SU-DHL-6 (cell line): Measurements from ENCODE around the gene SFT2D3.

ENCODE experiments used
- H2AFZ ChIP-seq: fragments of 200-600 bp; sonication (generic); 2 replicates; pipeline ENCODE4 v1.6.1; 2014; ENCODE audit warnings: low read depth, mild to moderate bottlenecking, moderate library complexity, mixed read lengths, antibody characterized with exemption, low read length; ENCODE audit not compliant: severe bottlenecking
- H3F3A ChIP-seq: fragments of 200-600 bp; shearing (Covaris generic); 2 replicates; pipeline ENCODE4 v1.6.0; 2016; ENCODE audit warnings: antibody characterized with exemption, mild to moderate bottlenecking; ENCODE audit not compliant: insufficient read depth
- H3K27ac ChIP-seq: fragments of 200-600 bp; sonication (generic); 2 replicates; pipeline ENCODE4 v1.5.1; 2016; ENCODE audit warnings: low read depth, mild to moderate bottlenecking, low read length, moderate library complexity, mixed read lengths
- H3K27me3 ChIP-seq: fragments of 200-600 bp; sonication (generic), shearing (Covaris generic); 2 replicates; pipeline ENCODE4 v1.6.0; 2014; ENCODE audit warnings: mild to moderate bottlenecking, low read length
- H3K36me3 ChIP-seq: fragments of 200-600 bp; sonication (generic); 2 replicates; pipeline ENCODE4 v1.6.1; 2014; ENCODE audit warnings: mild to moderate bottlenecking, low read length, mixed read lengths
- H3K4me2 ChIP-seq: fragments of 300-600, 200-600 bp; shearing (Covaris generic), sonication (generic); 2 replicates; pipeline ENCODE4 v1.6.0; 2014; ENCODE audit warnings: low read length, low read depth, mild to moderate bottlenecking; ENCODE audit not compliant: poor library complexity, severe bottlenecking
- H3K4me3 ChIP-seq: fragments of 200-600 bp; sonication (generic); 2 replicates; pipeline ENCODE4 v1.5.1; 2014; ENCODE audit warnings: antibody characterized with exemption, low read length, mild to moderate bottlenecking, mixed read lengths; ENCODE audit not compliant: insufficient read depth, poor library complexity, severe bottlenecking
- H3K79me2 ChIP-seq: fragments of 200-600 bp; sonication (generic); 2 replicates; pipeline ENCODE4 v1.6.1; 2014; ENCODE audit warnings: mild to moderate bottlenecking, low read length, moderate library complexity; ENCODE audit not compliant: insufficient read depth
- H3K9ac ChIP-seq: fragments of 200-600 bp; sonication (generic); 2 replicates; pipeline ENCODE4 v1.7.0; 2014; ENCODE audit warnings: mild to moderate bottlenecking, low read length
- H3K9me2 ChIP-seq: fragments of 200-600 bp; sonication (generic); replicated peaks from 2 replicates; pipeline ENCODE4 v1.6.1; 2014; ENCODE audit warnings: low read length; ENCODE audit not compliant: insufficient read depth
- H3K9me3 ChIP-seq: fragments of 200-600 bp; sonication (generic); 2 replicates; pipeline ENCODE4 v1.6.1; 2014; ENCODE audit warnings: low read length, mixed read lengths; ENCODE audit not compliant: insufficient read depth
- H4K20me1 ChIP-seq: fragments of 200-600 bp; sonication (generic); 2 replicates; pipeline ENCODE4 v1.6.1; 2014; ENCODE audit warnings: low read depth, mild to moderate bottlenecking, antibody characterized with exemption, low read length, moderate library complexity, mixed read lengths
- EZH2phosphoT487 ChIP-seq: fragments of 200-600 bp; sonication (generic), shearing (Covaris generic); conservative IDR thresholded peaks from 2 replicates; pipeline ENCODE4 v1.6.1; 2018; ENCODE audit warnings: mild to moderate bottlenecking, antibody characterized with exemption, low read length, moderate library complexity, mixed read lengths
- TF ChIP-seq, protein P1 (sequence below): fragments of 200-600 bp; sonication (generic); IDR thresholded peaks from one replicate; pipeline ENCODE4 v1.5.1; 2017; ENCODE audit warnings: antibody characterized with exemption, mild to moderate bottlenecking, low read length, moderate library complexity; ENCODE audit not compliant: insufficient read depth, poor library complexity, severe bottlenecking

The SFT2D3 gene

DNA sequence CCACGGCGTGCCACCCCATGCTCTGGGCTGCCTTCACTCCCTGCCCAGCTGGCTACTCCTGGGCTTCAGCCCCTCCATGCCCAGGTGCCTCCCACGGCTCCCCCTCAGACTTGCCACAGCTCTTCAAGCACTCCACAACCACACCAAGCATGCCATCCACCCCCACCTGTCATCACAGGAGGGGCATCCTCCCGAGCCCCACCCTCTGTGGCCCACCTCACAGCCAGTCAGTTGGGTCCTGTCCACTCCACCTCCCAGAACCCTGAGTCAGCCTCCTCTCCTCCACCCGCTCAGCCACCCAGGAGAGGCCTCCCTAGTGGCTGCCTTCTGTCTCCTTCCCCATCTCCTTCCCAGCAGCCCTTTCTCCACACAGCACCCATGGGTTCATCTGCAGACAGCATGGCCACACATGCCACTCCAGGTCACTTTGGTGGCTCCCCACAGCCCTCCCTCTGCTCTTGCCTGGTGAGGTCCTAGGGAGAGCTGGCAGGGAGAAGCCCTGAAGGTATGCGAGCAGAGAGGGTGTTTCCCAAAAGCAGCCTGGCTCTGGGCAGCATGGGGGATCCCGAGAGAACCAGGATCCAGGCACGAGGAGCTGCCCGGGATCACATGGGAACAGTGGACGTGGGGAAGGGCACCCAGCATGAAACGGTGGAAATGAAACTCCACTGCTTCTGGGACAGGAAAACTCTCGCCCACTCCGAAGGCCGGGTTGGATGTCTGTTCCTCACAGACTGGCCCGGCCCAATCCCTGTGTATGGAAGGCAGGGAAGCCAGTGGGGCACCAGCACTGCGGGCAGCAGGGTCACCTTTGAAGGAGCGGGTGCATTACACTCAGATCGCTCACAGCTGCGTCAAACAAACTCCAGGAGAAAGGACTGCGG, 28.7 kb upstream of the SFT2D3 start:
- Histone ChIP-seq H4K20me1 (no peaks in the 10 kb centered on the region), H3F3A (no peaks in the 10 kb centered on the region), H3K9me2 (no peaks in the 10 kb centered on the region), H3K4me3 (no peak overlapping the region), H3K27me3 (no peaks in the 10 kb centered on the region), H2AFZ (no peak overlapping the region), H3K9ac (no peak overlapping the region), H3K4me2 (no peak overlapping the region), H3K9me3 (no peaks in the 10 kb centered on the region), H3K27ac (no peak overlapping the region), H3K36me3 (no peaks in the 10 kb centered on the region), H3K79me2 (no peaks in the 10 kb centered on the region)
- no peak for TF ChIP-seq EZH2phosphoT487
- TF ChIP-seq, protein P1, sequence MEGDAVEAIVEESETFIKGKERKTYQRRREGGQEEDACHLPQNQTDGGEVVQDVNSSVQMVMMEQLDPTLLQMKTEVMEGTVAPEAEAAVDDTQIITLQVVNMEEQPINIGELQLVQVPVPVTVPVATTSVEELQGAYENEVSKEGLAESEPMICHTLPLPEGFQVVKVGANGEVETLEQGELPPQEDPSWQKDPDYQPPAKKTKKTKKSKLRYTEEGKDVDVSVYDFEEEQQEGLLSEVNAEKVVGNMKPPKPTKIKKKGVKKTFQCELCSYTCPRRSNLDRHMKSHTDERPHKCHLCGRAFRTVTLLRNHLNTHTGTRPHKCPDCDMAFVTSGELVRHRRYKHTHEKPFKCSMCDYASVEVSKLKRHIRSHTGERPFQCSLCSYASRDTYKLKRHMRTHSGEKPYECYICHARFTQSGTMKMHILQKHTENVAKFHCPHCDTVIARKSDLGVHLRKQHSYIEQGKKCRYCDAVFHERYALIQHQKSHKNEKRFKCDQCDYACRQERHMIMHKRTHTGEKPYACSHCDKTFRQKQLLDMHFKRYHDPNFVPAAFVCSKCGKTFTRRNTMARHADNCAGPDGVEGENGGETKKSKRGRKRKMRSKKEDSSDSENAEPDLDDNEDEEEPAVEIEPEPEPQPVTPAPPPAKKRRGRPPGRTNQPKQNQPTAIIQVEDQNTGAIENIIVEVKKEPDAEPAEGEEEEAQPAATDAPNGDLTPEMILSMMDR: no peak

DNA sequence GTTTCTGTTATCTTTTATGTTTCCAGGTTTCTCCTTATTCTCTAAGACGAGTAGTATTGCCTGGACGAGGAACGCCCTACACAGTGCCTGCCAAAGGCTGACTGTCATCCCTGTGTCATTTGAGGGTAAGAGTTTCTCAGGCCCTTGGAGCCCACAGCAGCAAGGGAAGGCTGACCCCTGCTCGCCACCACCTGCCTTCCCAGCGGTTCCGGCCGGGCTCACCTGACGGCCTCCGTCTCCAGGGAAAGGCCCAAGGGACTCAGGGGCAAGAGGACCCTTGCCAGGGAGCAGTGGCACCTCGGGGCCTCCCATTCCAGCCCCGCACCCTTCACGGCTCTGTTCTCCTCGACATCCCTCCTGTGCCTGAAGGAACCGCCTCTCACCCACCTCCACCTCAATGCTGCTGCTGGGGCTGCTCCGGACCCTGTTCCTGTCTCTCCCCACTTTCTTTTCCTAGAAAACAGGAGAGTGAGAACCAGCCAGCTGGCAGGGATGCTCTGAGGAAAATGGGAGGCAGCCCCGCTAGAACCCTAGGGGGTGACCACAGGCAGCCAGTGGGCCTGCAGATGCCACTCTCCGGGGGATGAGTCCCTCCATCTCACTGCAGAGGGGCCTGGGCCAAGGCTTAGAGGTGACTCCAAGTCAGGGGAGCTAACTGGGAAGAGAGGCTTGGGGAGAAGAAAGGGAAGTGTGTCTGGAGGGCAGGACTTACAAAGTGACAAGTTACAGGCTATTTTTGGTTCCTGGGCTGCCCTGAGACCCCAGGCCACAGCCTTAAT, 27.8 kb upstream of the SFT2D3 start:
- H3K4me2 ChIP-seq: no peak overlapping the region
- no peaks in the 10 kb centered on the region for H4K20me1 ChIP-seq
- no peak overlapping the region for H2AFZ ChIP-seq
- no peaks in the 10 kb centered on the region for H3K27me3 ChIP-seq
- no peaks in the 10 kb centered on the region for H3F3A ChIP-seq
- H3K79me2 ChIP-seq: no peaks in the 10 kb centered on the region
- no peaks in the 10 kb centered on the region for H3K36me3 ChIP-seq
- H3K9ac ChIP-seq: no peak overlapping the region
- TF ChIP-seq, protein P1: no peak
- no peak for TF ChIP-seq EZH2phosphoT487
- no peak overlapping the region for H3K27ac ChIP-seq
- no peaks in the 10 kb centered on the region for H3K9me3 ChIP-seq
- H3K9me2 ChIP-seq: no peaks in the 10 kb centered on the region
- no peak overlapping the region for H3K4me3 ChIP-seq

DNA sequence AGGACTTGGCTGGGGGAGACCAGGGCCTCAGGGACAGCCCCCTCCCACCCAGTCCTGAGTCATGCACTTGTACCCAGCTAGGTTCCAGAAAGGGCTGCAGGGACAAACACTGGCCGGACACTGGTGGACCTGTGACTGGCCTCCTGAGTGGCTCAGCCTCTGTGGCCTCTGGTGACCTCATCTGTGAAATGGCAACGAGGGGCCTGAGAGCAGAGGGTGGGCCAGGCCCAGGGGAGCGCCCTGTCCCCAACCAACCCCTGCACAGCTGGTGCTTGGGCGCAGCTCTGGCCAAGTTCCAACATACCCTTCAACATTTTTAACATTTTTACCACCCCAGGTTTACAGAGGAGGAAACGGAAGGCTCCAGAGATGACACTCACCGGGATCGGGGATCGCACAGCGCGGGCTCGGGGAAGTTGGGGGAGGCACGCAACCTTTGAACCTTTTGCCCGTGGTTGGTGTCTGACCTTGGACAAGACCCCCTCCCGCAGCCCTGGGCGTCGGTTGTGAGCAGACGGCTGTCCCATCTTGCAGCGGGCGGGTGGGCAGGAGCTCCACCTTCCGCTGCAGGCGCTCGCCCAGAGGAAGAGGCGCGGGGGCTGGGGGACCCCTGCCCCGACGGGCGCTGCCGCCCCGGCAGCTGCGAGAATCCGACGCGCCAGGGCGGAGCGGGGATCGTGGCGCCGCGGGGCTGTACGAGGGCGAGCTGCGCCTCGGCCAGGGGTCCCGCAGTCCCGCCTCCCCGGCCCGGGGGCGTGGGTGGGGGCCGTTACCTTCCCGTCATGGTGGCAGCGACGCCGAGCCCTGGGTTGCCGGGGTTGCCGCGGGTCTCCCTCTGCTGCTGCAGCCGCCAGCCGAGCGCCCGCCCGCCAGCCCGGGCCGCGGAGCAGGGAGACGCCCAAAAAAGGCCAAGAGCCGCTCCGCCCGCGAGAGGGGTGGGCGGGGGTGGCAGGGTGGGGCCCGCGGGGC, 26.8 kb upstream of the SFT2D3 start:
- Histone ChIP-seq H3K27me3 (no peaks in the 10 kb centered on the region), H3K27ac (no peak overlapping the region), H3K9me3 (no peaks in the 10 kb centered on the region), H2AFZ (no peak overlapping the region), H3K79me2 (no peaks in the 10 kb centered on the region), H4K20me1 (no peaks in the 10 kb centered on the region), H3F3A (no peaks in the 10 kb centered on the region), H3K9me2 (no peaks in the 10 kb centered on the region), H3K4me2 (no peak overlapping the region), H3K36me3 (no peaks in the 10 kb centered on the region), H3K4me3 (no peak overlapping the region), H3K9ac (no peak overlapping the region)
- no peak for TF ChIP-seq EZH2phosphoT487
- TF ChIP-seq, protein P1: no peak
